Activated CD8-positive, alpha-beta memory T cell treated with anti-CD3 and anti-CD28 coated beads, Interleukin-2, amount 10 ng/mL, durations not matched to agents 7 days and 5 days (primary cell): ENCODE measurements around the gene TFE3. TPM values are rescaled to one million over a fixed set of nuclear protein-coding genes. Genes with fewer than 3 reads are reported as not detected.

Experiments
- total RNA-seq, 2 experiments: library from RNA; stranded (reverse); gene quantifications; one replicate each; pipeline ENCODE4 v1.2.3, GENCODE V29; 2021

The TFE3 gene
- total RNA-seq, 2 experiments from 2014 or later = 29.4 to 34.1 TPM

Other genes with a start within 250 kb of the TFE3 start
- gene HDAC6, start 241.3 kb downstream of the TFE3 start, total RNA-seq = 100 to 1,000 TPM in 1 of 2 experiments, 10 to 100 TPM in 1; 76.8 to 107 TPM
- not detected for gene ERAS, start 216.8 kb downstream of the TFE3 start, total RNA-seq
- under 1 TPM; 0.21 to 0.93 TPM for gene PCSK1N, start 207.7 kb downstream of the TFE3 start, total RNA-seq
- gene TIMM17B, start 145.6 kb downstream of the TFE3 start, total RNA-seq = 10 to 100 TPM; 52.9 to 53.2 TPM
- 10 to 100 TPM; 65.1 to 86.9 TPM for gene PQBP1, start 145.4 kb downstream of the TFE3 start, total RNA-seq
- 10 to 100 TPM; 13.0 to 21.0 TPM for gene SLC35A2, start 131.7 kb downstream of the TFE3 start, total RNA-seq
- 100 to 1,000 TPM; 168 to 252 TPM for gene PIM2, start 124.3 kb downstream of the TFE3 start, total RNA-seq
- gene OTUD5, start 85.8 kb downstream of the TFE3 start, total RNA-seq = 10 to 100 TPM; 56.9 to 65.2 TPM
- 1 to 10 TPM; 2.9 to 5.5 TPM for gene KCND1, start 71.5 kb downstream of the TFE3 start, total RNA-seq
- gene GRIPAP1, start 41.1 kb downstream of the TFE3 start, total RNA-seq = 100 to 1,000 TPM; 104 to 126 TPM
- gene CCDC120, start 15.6 kb upstream of the TFE3 start, total RNA-seq = 1 to 10 TPM; 6.9 to 7.9 TPM
- 10 to 100 TPM; 21.4 to 21.6 TPM for gene PRAF2, start 30.6 kb upstream of the TFE3 start, total RNA-seq
- 10 to 100 TPM; 34.8 to 50.5 TPM for gene WDR45, start 36.5 kb upstream of the TFE3 start, total RNA-seq
- gene GPKOW, start 80.4 kb upstream of the TFE3 start, total RNA-seq = 10 to 100 TPM; 25.7 to 29.6 TPM
- 1 to 10 TPM; 1.1 to 2.0 TPM for gene MAGIX, start 119.4 kb upstream of the TFE3 start, total RNA-seq
- gene PLP2, start 128.5 kb upstream of the TFE3 start, total RNA-seq = 10 to 100 TPM; 21.9 to 44.7 TPM
- gene PRICKLE3, start 143.0 kb upstream of the TFE3 start, total RNA-seq = 10 to 100 TPM; 21.1 to 24.7 TPM
- 1 to 10 TPM; 1.9 to 3.9 TPM for gene SYP, start 156.8 kb upstream of the TFE3 start, total RNA-seq
- 1 to 10 TPM in 1 of 2 experiments, under 1 TPM in 1; 0.19 to 1.3 TPM for gene CACNA1F, start 190.0 kb upstream of the TFE3 start, total RNA-seq
- gene CCDC22, start 192.1 kb upstream of the TFE3 start, total RNA-seq = 10 to 100 TPM; 24.6 to 29.9 TPM
- 10 to 100 TPM; 26.8 to 82.1 TPM for gene FOXP3, start 221.4 kb upstream of the TFE3 start, total RNA-seq
- 10 to 100 TPM; 13.9 to 14.4 TPM for gene PPP1R3F, start 226.4 kb upstream of the TFE3 start, total RNA-seq